Measurements from ENCODE around the gene PANX3.
"Not testable (repeated sequence)": the region's sequence is repeated elsewhere in the genome, so short reads cannot be mapped to it uniquely, and the experiment has no call there.

PANX3 gene

DNA sequence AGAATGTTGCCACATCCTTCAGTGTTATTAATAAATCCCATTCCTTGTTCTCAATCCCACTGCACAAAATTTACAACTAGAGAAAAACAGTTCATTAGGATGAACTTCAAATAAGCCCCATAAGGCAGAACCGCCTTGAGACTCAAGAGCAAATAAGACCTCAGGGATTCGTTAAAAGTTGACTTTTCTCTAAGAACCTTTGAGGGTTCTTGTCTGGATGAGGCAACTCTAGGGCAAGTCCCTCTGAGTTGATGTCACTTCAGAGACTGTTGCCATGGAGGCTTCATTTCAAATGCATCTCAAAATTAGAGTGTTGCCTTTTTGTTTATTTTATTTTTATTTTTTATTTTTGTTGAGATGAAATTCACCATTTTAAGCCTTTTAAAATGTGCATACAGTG is 19.8 kb upstream of the PANX3 start:
- WGBS, 2 experiments (ENCODE audit: insufficient coverage in 2 of 2) = 88 to 92% methylated on average over 1 to 2 of the region's 2 CpGs
- Histone ChIP-seq H3K9me3 (ENCODE audit: control insufficient read depth, low read length) (no peaks in the 10 kb centered on the region), H3K27ac (ENCODE audit: low read depth, low read length, severe bottlenecking) (no peak overlapping the region)

DNA sequence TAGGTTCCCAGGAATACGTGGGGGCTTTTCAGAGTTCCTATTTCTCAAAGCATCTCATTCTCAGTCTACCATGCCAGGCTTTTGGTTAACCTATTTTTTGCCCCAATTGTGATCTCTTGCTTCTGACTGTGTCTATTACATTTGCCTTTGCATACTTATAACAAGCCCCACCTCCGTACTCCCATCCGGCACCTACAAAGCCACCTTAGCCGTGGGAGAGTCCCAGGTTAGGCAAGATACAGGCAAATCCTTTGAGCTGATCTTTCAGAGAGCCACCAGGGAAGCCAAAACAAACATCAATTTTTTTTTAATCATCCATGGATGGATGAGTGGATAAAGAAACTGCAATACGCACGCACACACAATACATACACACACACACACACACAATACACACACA is 18.6 kb upstream of the PANX3 start:
- Histone ChIP-seq H3K36me3 (ENCODE audit: control insufficient read depth, insufficient read depth, low read length) (no peaks in the 10 kb centered on the region), H3K9me3 (ENCODE audit: control insufficient read depth, low read length) (no peaks in the 10 kb centered on the region), H3K4me3 (ENCODE audit: extremely low read depth, insufficient read depth, low read length, poor library complexity, severe bottlenecking) (no peak overlapping the region), H3K27ac (ENCODE audit: low read depth, low read length, severe bottlenecking) (no peak overlapping the region), H3K4me1 (ENCODE audit: control insufficient read depth, insufficient read depth, low read length, poor library complexity, severe bottlenecking) (no peaks in the 10 kb centered on the region)
- WGBS, 2 experiments (ENCODE audit: insufficient coverage in 2 of 2) = 89 to 94% methylated on average over 1 of the region's 6 CpGs

More for the DNA sequence above, 19.8 kb upstream of the PANX3 start:
- no peak overlapping the region for H3K4me3 ChIP-seq (ENCODE audit: extremely low read depth, insufficient read depth, low read length, poor library complexity, severe bottlenecking)
- H3K36me3 ChIP-seq (ENCODE audit: control insufficient read depth, insufficient read depth, low read length) = no peaks in the 10 kb centered on the region
- H3K4me1 ChIP-seq (ENCODE audit: control insufficient read depth, insufficient read depth, low read length, poor library complexity, severe bottlenecking) = no peaks in the 10 kb centered on the region

DNA sequence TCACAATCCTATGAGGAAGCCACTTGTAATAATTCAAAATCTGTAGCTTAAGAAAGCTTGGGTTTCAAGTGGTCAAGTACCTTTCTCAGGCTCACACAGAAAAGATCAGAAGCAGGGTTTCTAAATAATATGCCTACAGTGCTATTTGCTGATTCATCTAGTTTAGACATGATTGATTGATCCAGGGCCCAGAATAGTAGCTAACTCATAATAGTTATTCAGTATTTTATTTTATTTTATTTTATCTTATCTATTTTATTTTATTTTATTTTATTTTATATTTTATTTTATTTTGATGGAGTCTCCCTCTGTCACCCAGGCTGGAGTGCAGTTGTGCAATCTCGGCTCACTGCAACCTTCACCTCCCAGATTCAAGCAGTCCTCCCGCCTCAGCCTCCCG is 15.9 kb upstream of the PANX3 start:
- no peaks in the 10 kb centered on the region for H3K4me1 ChIP-seq (ENCODE audit: control insufficient read depth, insufficient read depth, low read length, poor library complexity, severe bottlenecking)
- no peak overlapping the region for H3K4me3 ChIP-seq (ENCODE audit: extremely low read depth, insufficient read depth, low read length, poor library complexity, severe bottlenecking)
- H3K36me3 ChIP-seq (ENCODE audit: control insufficient read depth, insufficient read depth, low read length) = no peaks in the 10 kb centered on the region
- no peak overlapping the region for H3K27ac ChIP-seq (ENCODE audit: low read depth, low read length, severe bottlenecking)
- no peaks in the 10 kb centered on the region for H3K9me3 ChIP-seq (ENCODE audit: control insufficient read depth, low read length)
- 96% methylated on average over 3 of the region's 3 CpGs; no CpG with 5 or more reads in 1 of the 2 experiments for WGBS, 2 experiments (ENCODE audit: insufficient coverage in 2 of 2)

DNA sequence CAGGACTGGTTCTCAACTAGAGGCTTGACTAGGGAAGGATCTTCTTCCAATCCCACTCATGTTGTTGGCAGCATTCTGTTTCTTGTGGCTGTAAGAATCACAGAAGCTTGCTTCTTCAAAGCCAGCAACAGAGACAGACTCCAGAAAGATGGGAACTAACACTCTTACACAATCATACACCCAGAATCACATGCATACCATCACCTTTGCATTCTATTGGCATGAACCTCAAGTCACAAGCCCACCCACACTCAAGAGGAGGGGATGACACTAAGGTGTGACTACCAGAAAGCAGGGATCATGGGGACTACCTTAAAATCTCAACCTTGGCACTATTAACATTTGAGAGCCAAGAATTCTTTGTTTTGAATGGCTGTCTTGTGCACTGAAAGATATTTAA is 13.6 kb upstream of the PANX3 start:
- Histone ChIP-seq H3K36me3 (ENCODE audit: control insufficient read depth, insufficient read depth, low read length) (no peaks in the 10 kb centered on the region), H3K27ac (ENCODE audit: low read depth, low read length, severe bottlenecking) (no peak overlapping the region), H3K4me1 (ENCODE audit: control insufficient read depth, insufficient read depth, low read length, poor library complexity, severe bottlenecking) (no peaks in the 10 kb centered on the region)

DNA sequence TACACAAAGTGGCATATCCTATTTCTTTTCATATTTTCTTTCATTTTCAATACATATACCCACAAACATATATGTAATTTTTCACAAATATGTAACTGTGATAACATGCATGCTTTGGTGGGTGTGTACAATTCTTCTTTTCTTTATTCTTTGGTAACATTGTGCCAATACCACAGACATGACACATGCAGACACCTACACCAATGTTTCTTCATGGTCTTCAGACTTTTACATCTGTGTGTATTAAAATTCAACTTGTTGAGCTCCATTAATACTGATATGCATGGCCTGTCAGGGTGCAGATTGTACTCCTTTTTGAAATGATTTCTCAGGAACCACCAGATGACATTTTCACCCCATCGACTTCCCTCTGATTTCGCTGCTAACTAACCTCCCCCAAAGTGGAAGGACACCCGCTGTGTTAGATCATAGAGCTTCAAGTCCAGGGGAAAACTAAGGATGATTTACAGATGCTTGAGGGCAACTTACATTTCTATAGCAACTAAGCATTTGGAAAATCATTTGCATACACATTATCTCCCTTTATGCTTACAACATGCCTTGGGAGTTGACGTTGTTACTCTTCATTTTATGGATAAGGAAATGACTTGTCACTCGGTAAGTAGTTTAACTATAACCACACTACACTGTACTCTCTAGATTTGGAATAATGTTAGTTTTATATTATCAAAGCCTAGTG is 10.5 kb upstream of the PANX3 start:
- H3K36me3 ChIP-seq (ENCODE audit: control insufficient read depth, insufficient read depth, low read length) = no peaks in the 10 kb centered on the region
- H3K9me3 ChIP-seq (ENCODE audit: control insufficient read depth, low read length) = no peaks in the 10 kb centered on the region
- no peaks in the 10 kb centered on the region for H3K4me1 ChIP-seq (ENCODE audit: control insufficient read depth, insufficient read depth, low read length, poor library complexity, severe bottlenecking)
- H3K27ac ChIP-seq (ENCODE audit: low read depth, low read length, severe bottlenecking) = no peak overlapping the region
- WGBS, 2 experiments (ENCODE audit: insufficient coverage in 2 of 2) = 40 to 61% methylated on average over 1 to 3 of the region's 5 CpGs
- H3K4me3 ChIP-seq (ENCODE audit: extremely low read depth, insufficient read depth, low read length, poor library complexity, severe bottlenecking) = no peak overlapping the region

More for the DNA sequence above, 13.6 kb upstream of the PANX3 start:
- Histone ChIP-seq H3K4me3 (ENCODE audit: extremely low read depth, insufficient read depth, low read length, poor library complexity, severe bottlenecking) (no peak overlapping the region), H3K9me3 (ENCODE audit: control insufficient read depth, low read length) (no peaks in the 10 kb centered on the region)

DNA sequence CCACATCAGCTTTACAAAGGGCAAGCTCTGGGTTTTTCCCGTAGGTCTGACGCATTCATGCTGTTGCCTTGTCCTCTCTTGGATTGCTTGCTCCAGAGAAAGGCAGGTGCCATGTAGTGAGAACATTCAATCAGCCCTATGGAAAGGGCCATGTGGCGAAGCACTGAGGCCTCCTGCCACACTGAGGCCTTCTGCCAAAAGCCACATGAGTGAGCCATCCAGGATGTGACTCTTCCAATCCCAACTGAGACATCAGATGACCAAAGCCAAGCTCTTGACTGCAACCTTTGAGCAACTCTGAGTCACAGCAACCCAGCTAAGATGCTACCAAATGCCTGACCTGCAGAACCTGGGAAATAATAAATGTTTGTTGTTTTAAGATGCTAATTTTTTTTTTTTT is 9.0 kb upstream of the PANX3 start:
- H3K4me1 ChIP-seq (ENCODE audit: control insufficient read depth, insufficient read depth, low read length, poor library complexity, severe bottlenecking) = no peaks in the 10 kb centered on the region
- 83 to 90% methylated on average over 3 of the region's 3 CpGs for WGBS, 2 experiments (ENCODE audit: insufficient coverage in 2 of 2)
- H3K36me3 ChIP-seq (ENCODE audit: control insufficient read depth, insufficient read depth, low read length) = no peaks in the 10 kb centered on the region
- H3K4me3 ChIP-seq (ENCODE audit: extremely low read depth, insufficient read depth, low read length, poor library complexity, severe bottlenecking) = no peak overlapping the region
- no peak overlapping the region for H3K27ac ChIP-seq (ENCODE audit: low read depth, low read length, severe bottlenecking)
- no peaks in the 10 kb centered on the region for H3K9me3 ChIP-seq (ENCODE audit: control insufficient read depth, low read length)

DNA sequence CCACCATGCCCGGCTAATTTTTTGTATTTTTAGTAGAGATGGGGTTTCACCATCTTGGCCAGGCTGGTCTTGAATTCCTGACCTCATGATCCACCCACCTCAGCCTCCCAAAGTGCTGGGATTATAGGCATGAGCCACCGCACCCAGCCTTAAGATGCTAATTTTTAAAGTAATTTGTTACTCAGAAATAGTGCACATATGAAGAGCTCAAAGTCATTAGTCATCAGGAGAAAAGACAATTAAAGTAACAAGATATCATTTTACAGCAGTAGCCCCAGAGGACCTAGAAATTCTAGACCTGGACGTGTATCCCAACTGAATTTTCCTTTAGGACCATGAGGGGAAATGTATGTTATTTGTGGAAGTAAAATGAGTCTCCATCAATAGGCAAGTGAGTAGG is 8.5 kb upstream of the PANX3 start:
- not testable (repeated sequence) for H3K4me3 ChIP-seq (ENCODE audit: extremely low read depth, insufficient read depth, low read length, poor library complexity, severe bottlenecking); H3K9me3 ChIP-seq (ENCODE audit: control insufficient read depth, low read length); H3K27ac ChIP-seq (ENCODE audit: low read depth, low read length, severe bottlenecking); H3K36me3 ChIP-seq (ENCODE audit: control insufficient read depth, insufficient read depth, low read length); H3K4me1 ChIP-seq (ENCODE audit: control insufficient read depth, insufficient read depth, low read length, poor library complexity, severe bottlenecking)
- WGBS, 2 experiments (ENCODE audit: insufficient coverage in 2 of 2) = 83% methylated on average over 1 of the region's 3 CpGs; no CpG with 5 or more reads in 1 of the 2 experiments

DNA sequence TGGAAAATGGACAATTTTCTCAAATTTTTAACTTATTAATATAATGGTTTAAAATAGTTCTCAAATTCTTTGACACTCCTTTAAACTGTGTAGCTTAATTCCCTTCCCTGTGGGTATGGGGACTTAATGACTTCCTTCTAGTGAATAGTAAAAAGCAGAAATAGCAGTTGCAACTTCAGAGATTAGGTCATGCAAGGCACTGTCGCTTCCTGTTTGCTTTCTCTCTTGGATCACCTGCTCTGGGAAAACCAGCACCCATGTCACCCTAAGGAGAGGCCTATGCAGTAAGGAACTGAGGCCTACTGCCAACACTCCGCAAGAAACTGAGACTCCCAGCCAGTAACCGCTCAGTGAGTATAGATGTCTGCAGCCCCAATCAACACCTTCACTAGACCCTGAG is 5.5 kb upstream of the PANX3 start:
- H3K4me3 ChIP-seq (ENCODE audit: extremely low read depth, insufficient read depth, low read length, poor library complexity, severe bottlenecking) = no peak overlapping the region
- H3K36me3 ChIP-seq (ENCODE audit: control insufficient read depth, insufficient read depth, low read length) = no peaks in the 10 kb centered on the region
- no peak overlapping the region for H3K27ac ChIP-seq (ENCODE audit: low read depth, low read length, severe bottlenecking)
- WGBS, 2 experiments (ENCODE audit: insufficient coverage in 2 of 2) = 96 to 100% methylated on average over 1 to 3 of the region's 3 CpGs
- H3K9me3 ChIP-seq (ENCODE audit: control insufficient read depth, low read length) = no peaks in the 10 kb centered on the region
- no peaks in the 10 kb centered on the region for H3K4me1 ChIP-seq (ENCODE audit: control insufficient read depth, insufficient read depth, low read length, poor library complexity, severe bottlenecking)

DNA sequence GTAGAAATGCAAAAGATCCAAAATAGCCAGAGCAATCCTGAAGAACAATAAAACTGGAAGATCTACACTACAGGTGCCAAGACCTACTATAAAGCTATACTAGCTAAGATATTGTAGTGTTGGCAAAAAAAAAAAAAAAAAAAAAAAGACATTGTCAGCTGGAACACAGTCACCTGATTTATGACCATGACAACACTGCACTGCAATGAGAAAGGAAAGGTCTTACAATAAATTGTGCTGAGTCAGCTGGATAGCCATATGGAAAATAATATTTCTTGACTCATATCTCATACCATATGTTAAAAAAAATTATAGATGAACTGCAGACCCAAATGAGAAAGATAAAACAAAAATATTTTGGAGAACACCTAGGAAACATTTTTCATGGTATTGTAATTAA is 3.1 kb upstream of the PANX3 start:
- H3K27ac ChIP-seq (ENCODE audit: low read depth, low read length, severe bottlenecking) = no peak overlapping the region
- no peaks in the 10 kb centered on the region for H3K4me1 ChIP-seq (ENCODE audit: control insufficient read depth, insufficient read depth, low read length, poor library complexity, severe bottlenecking)
- no peaks in the 10 kb centered on the region for H3K9me3 ChIP-seq (ENCODE audit: control insufficient read depth, low read length)
- no peak overlapping the region for H3K4me3 ChIP-seq (ENCODE audit: extremely low read depth, insufficient read depth, low read length, poor library complexity, severe bottlenecking)
- no peaks in the 10 kb centered on the region for H3K36me3 ChIP-seq (ENCODE audit: control insufficient read depth, insufficient read depth, low read length)

DNA sequence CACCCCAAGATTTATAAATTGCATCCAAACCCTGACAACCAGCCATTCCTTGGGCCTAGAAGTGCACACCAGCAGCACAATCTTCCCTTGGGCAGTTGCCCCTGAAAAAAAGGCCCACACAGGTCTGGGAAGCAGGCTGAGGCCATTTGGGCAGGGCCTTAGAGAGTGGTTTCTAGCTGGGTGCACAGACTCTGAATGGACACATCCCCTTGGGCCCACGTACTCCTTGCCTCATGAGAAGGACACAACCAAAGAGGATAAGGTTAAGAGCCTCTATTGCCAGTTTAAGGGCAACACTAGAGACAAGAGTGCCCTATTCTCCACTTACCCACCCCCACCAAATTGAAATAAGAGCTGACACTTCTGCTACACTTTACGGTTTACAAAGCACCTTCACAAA is 933 bp upstream of the PANX3 start:
- no peak overlapping the region for H3K4me3 ChIP-seq (ENCODE audit: extremely low read depth, insufficient read depth, low read length, poor library complexity, severe bottlenecking)

DNA sequence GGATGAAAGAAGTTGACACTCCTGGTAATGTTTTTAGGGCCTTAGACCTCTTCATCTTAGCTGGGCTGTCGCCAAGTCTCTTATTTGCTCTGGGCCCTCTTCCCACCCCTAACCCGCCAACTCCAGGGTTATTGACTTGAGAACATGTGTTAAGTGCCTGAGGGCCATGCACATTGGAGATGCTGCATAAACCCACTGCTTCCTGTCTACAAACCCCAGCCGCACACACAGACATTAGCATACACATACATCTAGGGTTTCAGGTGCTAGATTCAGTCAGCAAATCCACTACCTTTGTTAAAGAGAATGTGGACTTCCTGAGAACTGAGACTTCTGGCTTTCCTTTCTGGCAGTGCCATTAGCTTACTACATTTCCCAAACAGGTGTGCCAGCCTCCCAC is 817 bp downstream of the PANX3 start:
- no peaks in the 10 kb centered on the region for H3K36me3 ChIP-seq (ENCODE audit: control insufficient read depth, insufficient read depth, low read length)
- H3K4me3 ChIP-seq (ENCODE audit: extremely low read depth, insufficient read depth, low read length, poor library complexity, severe bottlenecking) = no peak overlapping the region
- no peaks in the 10 kb centered on the region for H3K4me1 ChIP-seq (ENCODE audit: control insufficient read depth, insufficient read depth, low read length, poor library complexity, severe bottlenecking)
- no peaks in the 10 kb centered on the region for H3K9me3 ChIP-seq (ENCODE audit: control insufficient read depth, low read length)
- no peak overlapping the region for H3K27ac ChIP-seq (ENCODE audit: low read depth, low read length, severe bottlenecking)
- WGBS, 2 experiments (ENCODE audit: insufficient coverage in 2 of 2) = 91 to 100% methylated on average over 1 of the region's 3 CpGs

More for the DNA sequence above, 933 bp upstream of the PANX3 start:
- Histone ChIP-seq H3K9me3 (ENCODE audit: control insufficient read depth, low read length) (no peaks in the 10 kb centered on the region), H3K27ac (ENCODE audit: low read depth, low read length, severe bottlenecking) (no peak overlapping the region), H3K4me1 (ENCODE audit: control insufficient read depth, insufficient read depth, low read length, poor library complexity, severe bottlenecking) (no peaks in the 10 kb centered on the region), H3K36me3 (ENCODE audit: control insufficient read depth, insufficient read depth, low read length) (no peaks in the 10 kb centered on the region)
- WGBS, 2 experiments (ENCODE audit: insufficient coverage in 2 of 2) = 86 to 100% methylated on average over 1 to 2 of the region's 2 CpGs

Data from mesodermal cell (in vitro differentiated cells).